ENCODE data around the gene SRSF12.

Gene SRSF12

GRCh38 chr6:89117211-89118108, at the start of gene SRSF12:
Gene SRSF12, minus strand, starts transcription at chr6:89118071. Its CDS starts 184 bp downstream, at chr6:89117887.
- DNase-seq: peak; percentile 49

- no peak for DNase-seq
These were observed 44.1 kb upstream of the SRSF12 start for GRCh38 chr6:89162047-89162371.

GRCh38 chr6:89161326-89162046, 43.6 kb upstream of the SRSF12 start:
- no peak for DNase-seq

- DNase-seq: no peak
These were observed 42.6 kb upstream of the SRSF12 start for GRCh38 chr6:89160331-89161092.

- DNase-seq: no peak
These were observed 36.3 kb upstream of the SRSF12 start for GRCh38 chr6:89154131-89154530.

- no peak for DNase-seq
These were observed 30.3 kb upstream of the SRSF12 start for GRCh38 chr6:89148016-89148750.

- peak; percentile 16 for DNase-seq
These were observed 29.1 kb upstream of the SRSF12 start for GRCh38 chr6:89146718-89147700.

GRCh38 chr6:89145956-89146717, 28.3 kb upstream of the SRSF12 start, which contains the start of gene PM20D2:
Gene PM20D2, plus strand, starts transcription at chr6:89146055. Its CDS starts 90 bp downstream, at chr6:89146145.
- peak; percentile 34 for DNase-seq

- DNase-seq: peak; percentile 56
These were observed 27.5 kb upstream of the SRSF12 start for GRCh38 chr6:89145091-89145955.

- no peak for DNase-seq
These were observed 26.6 kb upstream of the SRSF12 start for GRCh38 chr6:89144354-89144906.

- no peak for DNase-seq
These were observed 22.7 kb upstream of the SRSF12 start for GRCh38 chr6:89140347-89141156.

GRCh38 chr6:89139509-89140346, 21.9 kb upstream of the SRSF12 start:
- DNase-seq: no peak

GRCh38 chr6:89138173-89138572, 20.3 kb upstream of the SRSF12 start:
- no peak for DNase-seq

GRCh38 chr6:89134723-89135122, 16.9 kb upstream of the SRSF12 start:
- DNase-seq: no peak

- DNase-seq: no peak
These were observed 16.1 kb upstream of the SRSF12 start for GRCh38 chr6:89133981-89134380.

- peak; percentile 69 for DNase-seq
These were observed 14.2 kb upstream of the SRSF12 start for GRCh38 chr6:89132057-89132456.

GRCh38 chr6:89131599-89131998, 13.7 kb upstream of the SRSF12 start:
- DNase-seq: no peak
